COLO829 (cell line): ENCODE measurements around the gene NME5.
"Not testable (repeated sequence)": the region's sequence is repeated elsewhere in the genome, so short reads cannot be mapped to it uniquely, and the experiment has no call there.

Experiments
- DNase-seq: peaks from one replicate; pipeline ENCODE4 v3.0.0; 2012; ENCODE audit warnings: low spot score

The NME5 gene

GRCh38 chr5:138138949-138139780, at the start of gene NME5:
TSS of gene NME5 (minus strand) at chr5:138139428. CDS start at chr5:138138780, 648 bp downstream.
- DNase-seq, result no peak

DNA sequence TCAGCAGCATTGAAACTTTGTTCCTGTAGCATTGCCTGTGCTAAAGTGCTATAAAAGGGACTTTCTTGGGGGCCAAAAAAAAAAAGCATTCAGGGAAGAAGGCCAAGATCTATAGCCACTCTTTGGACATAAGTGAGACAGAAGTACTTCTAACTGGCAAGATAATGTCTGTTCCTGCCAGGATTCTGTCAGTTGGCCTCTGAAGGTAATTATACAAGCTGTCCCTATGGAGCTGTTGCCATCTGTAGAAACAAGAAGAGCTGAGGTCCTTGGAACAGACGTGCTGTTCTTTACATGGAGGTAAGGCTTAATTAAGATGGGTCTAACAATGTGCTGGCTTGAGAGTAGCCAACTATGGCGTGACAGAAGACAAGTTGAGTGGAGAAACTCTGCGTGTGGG, 49.4 kb upstream of the NME5 start:
- no peak for DNase-seq

- DNase-seq, result no peak
Observed at GRCh38 chr5:138186002-138186447, 46.8 kb upstream of the NME5 start.

DNA sequence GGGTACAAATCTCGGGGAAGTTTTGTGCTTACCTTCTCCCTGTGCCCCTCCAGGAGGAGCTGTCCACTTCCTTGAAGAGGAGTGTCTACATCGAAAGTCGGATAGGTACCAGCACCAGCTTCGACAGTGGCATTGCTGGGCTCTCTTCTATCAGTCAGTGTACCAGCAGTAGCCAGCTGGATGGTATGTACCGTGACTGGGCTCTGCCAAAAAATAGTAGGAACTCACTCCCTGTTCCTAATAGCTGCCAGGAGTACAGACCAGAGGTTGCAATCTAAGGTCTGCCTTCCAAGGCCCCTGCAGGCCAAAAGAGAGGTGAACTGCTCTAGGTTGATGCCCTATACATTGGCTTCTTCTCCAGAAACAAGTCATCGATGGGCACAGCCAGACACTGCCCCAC, 43.6 kb upstream of the NME5 start:
- no peak for DNase-seq

DNA sequence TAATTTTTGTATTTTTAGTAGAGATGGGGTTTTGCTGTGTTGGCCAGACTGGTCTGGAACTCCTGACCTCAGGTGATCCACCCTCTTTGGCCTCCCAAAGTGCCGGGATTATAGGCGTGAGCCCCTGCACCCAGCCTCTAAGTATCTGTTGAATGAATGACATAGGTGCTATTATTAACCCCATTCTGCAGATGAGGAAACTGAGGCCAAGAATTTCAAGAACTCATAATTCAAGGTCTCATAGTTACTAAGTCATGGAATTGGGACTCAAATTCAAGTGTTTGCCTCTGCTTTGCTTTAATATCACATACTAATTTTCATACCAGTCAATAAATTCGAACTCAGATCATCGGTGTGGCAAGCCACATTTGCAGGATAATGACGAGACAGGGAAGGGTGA, 41.6 kb upstream of the NME5 start:
- no peak for DNase-seq

- peak; percentile 71 for DNase-seq
Observed at GRCh38 chr5:138180183-138180782, 41.1 kb upstream of the NME5 start.

DNA sequence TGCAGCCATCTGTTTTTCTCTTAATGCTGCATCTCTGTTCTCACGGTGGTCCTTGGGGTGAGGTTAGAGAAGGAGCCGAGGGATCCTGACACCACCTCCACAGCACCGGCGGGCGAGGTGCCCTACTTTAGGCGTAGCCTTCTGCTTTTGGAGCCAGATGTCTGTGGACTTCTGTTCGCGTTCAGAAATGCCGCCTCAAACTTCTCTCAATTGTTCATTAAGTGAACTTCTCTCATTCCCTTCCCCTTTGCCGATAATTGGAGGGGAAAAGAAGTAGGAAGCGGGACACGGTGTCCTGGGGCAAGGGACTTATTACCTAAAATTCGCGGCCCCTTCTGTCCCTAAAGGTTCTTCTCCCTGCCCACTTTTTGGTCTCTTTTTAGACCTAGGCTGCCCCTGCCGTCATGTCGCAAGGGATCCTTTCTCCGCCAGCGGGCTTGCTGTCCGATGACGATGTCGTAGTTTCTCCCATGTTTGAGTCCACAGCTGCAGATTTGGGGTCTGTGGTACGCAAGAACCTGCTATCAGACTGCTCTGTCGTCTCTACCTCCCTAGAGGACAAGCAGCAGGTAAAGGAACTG, 40.1 kb upstream of the NME5 start:
- no peak for DNase-seq

- DNase-seq, result peak; percentile 94
Observed at GRCh38 chr5:138178516-138179276, 39.5 kb upstream of the NME5 start, which contains the start of the genes BRD8 and KIF20A. TSS of gene BRD8 (minus strand) at chr5:138178630. CDS start at chr5:138178614, 16 bp downstream. TSS of gene KIF20A (plus strand) at chr5:138179112. CDS start at chr5:138179681, 569 bp downstream.

DNA sequence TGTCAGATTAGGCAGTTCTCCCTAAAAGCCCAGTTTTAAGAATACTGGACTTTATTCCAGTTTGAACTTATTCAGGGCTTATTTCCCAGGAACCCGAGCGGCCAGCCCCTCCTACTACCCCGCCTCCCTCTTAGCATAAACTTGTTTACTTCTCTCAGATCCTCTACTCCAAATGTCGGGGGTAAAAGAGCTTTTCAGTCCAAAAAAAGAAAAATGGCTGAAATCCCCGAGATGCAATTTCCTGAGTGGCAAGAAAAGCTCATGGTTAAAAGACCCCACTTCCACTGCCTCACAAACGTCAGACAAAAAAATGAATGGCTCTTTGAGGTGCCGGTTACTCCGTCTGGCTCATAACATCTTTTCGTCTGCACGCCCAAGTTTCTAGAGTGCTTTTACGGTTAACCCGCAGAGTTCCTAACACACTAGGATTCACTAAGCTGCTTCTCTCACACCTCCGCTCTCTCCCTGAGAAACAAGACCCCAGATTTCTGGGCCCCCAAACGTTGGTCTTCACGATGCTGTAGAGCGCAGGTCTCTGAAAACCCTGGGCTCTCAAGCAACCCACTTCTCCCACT, 38.8 kb upstream of the NME5 start:
- DNase-seq, result peak; percentile 41

GRCh38 chr5:138170299-138170698, 31.1 kb upstream of the NME5 start:
- no peak for DNase-seq

GRCh38 chr5:138169124-138169523, 29.9 kb upstream of the NME5 start:
- DNase-seq, result no peak

DNA sequence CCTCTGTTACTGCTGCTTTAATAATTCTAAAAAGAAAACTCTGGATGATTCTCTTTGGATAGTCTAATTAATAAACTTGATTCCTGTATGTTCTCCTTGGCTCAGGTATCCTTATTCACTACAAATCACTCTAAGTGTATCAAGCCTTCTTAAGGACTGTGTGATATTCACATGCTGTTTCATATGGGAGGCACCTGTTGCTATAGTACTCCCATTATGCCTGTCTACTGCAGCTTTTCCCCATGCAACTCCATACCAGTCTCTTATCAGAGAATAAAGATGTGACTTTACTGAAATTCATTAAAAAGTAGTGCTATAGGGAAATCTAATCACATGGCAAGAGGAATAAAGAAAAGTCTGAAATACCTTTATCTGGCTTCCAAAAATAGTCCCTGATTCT, 24.5 kb upstream of the NME5 start:
- no peak for DNase-seq

DNA sequence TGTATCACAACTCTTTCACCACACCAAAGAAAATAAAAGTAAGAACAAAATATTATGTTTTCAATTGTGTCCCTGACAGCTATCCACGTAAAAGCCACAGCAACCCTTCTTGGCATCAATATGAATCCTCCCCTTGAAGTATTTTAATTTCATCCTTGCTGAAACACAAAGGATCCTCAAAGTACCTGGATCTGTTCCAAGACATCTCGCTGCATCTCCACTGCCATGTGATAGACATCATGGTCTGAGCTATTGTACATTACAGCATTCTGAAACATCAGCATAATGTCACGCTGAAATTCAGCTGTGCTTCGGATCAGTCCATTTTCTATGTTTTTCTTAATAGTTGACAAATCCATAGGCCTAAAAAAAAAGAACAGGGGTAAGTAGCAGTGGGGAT, 21.5 kb upstream of the NME5 start:
- peak; percentile 19 for DNase-seq

DNA sequence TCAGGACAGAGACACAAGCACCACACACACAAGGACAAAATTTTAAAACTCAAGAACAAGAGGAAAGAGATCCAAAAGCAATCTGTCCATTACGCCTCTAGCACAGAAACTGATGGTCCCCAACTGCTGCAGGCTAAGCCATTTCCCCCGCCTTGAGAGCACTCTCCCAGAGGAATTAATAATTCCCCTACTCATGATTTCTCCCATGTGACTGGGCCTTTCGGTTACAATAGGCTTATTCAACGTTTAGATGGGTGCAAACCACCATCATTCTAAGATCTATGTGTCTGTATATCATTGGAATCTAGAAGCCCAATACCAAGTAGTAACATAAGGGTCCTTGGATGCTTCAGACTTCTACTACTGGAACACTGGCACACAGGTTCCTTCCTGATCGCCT, 20.4 kb upstream of the NME5 start:
- peak; percentile 81 for DNase-seq

DNA sequence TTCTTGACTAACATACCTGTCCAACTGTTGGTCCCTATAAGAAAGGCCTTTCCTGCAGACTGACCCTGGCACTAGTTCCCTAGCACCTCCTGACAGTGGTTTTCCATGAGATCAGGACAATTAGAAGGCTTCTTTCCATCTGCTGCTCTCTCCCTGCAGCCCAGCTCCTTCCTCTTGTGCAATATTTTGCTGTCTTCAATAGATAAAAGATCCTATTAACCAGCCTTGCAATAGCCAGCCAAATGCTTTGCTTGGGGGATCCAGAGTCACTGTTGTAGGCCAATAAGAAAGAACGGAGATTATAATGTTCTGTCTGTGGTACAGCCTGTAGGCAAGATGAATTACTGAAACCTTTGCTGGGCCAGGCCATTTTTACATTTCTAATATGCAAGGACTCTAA, 18.4 kb upstream of the NME5 start:
- DNase-seq, result no peak

- DNase-seq, result not testable (repeated sequence)
Observed at GRCh38 chr5:138155977-138156376, 16.7 kb upstream of the NME5 start.

DNA sequence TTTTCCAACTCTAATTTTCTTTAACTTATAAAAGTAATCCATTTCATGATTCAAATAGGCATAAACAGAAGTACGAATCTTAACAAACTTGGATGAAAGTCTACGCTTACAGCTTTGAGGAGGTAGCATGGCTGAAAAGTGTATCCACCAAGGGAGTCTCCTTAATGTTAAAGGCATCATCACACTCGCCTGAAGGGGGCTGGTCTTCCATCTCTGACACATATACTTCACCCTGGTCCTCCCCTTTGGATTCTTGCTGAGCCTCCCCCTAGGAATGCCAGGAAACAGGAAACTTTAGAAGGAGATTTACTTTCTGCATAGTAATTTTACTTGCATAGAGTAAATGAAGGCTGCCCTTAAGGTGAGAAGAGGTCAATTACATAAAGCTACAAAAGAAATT, 10.3 kb upstream of the NME5 start:
- DNase-seq, result no peak

- no peak for DNase-seq
Observed at GRCh38 chr5:138148811-138149210, 9.6 kb upstream of the NME5 start.

GRCh38 chr5:138143578-138143977, 4.3 kb upstream of the NME5 start:
- not testable (repeated sequence) for DNase-seq

DNA sequence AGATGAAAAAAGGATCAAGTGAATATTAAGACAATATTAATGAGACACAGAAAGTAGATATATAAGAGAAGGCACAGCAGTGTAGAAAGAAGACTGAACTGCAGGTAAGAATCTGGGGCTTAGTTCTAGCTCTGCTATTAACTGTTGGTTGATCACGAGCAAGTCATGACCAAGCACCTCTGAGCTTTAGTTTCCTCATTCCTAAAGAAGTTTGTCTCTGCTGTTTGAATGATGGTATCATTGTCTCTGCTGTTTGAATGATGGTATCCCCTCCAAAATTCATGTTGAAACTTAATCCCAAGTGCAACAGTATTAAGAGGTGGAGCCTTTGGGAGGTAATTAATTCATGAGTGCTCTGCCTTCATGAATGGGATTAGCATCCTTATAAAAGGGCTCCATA, 2.5 kb upstream of the NME5 start:
- no peak for DNase-seq

- no peak for DNase-seq
Observed at GRCh38 chr5:138140268-138140667, 1.0 kb upstream of the NME5 start.

DNA sequence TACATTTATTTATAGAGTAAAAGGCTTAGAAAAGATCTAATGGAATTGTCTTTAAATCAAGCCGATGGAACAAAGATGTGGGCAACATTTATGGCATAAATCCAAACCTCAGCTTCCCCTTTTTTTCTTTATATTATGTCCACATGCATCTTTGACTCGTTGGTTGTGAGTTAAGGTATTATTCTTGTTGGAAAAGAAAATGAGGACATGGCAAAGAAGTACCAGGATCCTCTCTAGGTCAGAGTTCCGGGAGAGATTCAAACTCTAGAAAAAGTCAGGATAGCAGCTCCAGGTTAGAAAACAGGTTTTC, 508 bp upstream of the NME5 start:
- DNase-seq, result no peak
